Metanephros (tissue), 2 donors: Measurements from ENCODE around the gene RANGAP1. TPM values are rescaled to one million over a fixed set of nuclear protein-coding genes. Genes with fewer than 3 reads are reported as not detected.

ENCODE experiments used
- small RNA-seq: library from RNA; depleted of rRNA; stranded (forward); fragments of <200 nt; gene quantifications from one replicate; pipeline ENCODE3, GENCODE V24; 2014; ENCODE audit warnings: low replicate concordance
- total RNA-seq: library from RNA; depleted of rRNA; stranded (reverse); fragments of >200 nt; gene quantifications from one replicate; pipeline ENCODE4 v1.2.3, GENCODE V29; 2014

The RANGAP1 gene
- total RNA-seq = 34.8 TPM

GRCh38 chr22:41285820-41286638 lies at the start of gene RANGAP1:
Gene RANGAP1 (minus strand): TSS chr22:41286187. CDS start chr22:41281044, 5,143 bp downstream.

GRCh38 chr22:41301085-41302020 lies 15.4 kb upstream of the RANGAP1 start, which contains the start of gene ZC3H7B:
Gene ZC3H7B (plus strand): TSS chr22:41301525. CDS start chr22:41320661, 19,136 bp downstream.

DNA sequence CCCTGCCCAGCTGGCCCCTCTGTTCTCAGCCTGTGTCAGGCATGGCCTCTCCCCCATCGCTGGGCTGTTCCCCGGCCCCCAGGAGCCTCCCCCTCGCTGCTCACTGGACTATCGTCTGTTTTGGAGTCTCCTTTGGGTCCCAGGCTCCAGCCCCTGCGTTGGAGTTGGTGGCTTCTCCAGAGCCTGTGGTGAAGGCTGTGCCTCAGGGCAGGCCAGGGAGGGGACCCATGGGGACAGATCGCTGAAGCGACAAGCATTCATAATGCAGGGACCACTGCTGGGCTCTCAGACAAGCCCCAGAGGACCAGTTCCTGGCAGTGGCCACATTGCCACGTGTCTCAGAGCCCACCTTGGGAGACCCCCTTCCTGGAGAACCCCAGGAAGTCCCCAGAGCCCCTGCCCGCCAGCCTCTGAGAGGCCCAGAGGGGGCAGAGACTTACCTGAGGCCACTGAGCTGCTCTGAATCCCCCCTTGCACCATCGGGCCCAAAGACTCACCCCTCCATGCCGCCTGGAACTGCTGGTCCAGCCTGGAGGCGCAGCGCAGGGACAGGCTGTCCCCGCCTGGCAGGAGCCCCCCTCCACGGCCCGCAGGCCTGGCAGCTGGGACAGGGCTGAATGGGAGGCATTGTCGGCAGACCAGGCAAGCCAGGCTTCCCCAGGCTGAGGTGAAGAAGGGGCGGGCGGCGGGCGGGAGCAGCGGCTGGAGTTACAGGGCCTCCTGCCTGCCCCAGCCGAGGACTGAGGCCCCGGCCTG lies 45.4 kb downstream of the RANGAP1 start, which contains the start of gene CHADL:
TSS of gene CHADL (minus strand) at position 555 of the 756 bp plus-strand sequence. CDS start at position 505, 50 bp downstream.

DNA sequence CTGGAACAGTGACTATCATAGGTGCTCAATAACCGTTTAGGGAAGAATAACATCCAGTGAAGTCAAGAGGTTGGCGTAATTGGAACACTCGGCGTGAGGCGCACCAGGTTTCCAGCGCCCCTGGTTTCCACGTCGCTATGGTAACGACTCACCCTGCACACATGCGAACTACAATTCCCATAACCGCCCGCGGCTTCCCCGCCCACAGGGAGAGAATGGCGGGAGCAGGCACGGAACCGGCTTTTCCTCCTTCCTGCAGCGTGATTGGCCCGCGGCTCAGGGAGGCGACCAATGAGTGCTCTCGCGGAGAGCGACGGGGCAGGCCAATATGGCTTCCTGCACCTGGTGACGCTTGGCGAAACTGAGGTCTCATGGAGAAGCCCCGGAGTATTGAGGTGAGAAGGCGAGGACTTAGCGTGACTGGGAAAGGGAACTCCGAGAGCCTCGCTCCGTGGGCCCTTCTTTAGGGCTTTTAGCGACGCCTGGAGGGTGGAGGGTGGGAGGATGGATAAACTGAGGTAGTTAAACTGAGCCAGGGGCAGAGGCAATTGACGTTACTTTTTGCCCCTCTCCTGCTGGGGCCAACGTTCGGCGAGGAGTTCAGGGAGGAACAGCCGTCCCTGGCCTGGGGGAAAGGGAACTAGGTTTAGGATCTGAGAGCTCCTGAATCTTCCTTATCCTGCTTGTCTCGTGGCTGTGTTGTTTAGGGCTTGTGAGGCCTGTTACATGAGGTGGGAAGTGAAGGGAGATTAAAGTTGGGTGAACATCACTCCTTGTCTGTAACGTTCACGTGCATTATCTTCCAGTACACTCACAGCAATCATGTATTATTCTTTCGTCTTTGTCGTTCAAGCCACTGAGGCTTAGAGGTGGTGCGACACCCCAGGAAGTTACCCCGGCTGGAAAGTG lies 80.7 kb downstream of the RANGAP1 start, which contains the start of gene L3MBTL2:
TSS of gene L3MBTL2 (plus strand) at position 321 of the 909 bp plus-strand sequence. CDS start at position 372, 51 bp downstream.

Small RNA genes lying within 50 kb of the gene (small RNA-seq; reads per million reads assigned to genes)
- gene MIR6889 = not detected

Other genes with a start within 250 kb of the RANGAP1 start
- 157 TPM for gene EP300, start 193.6 kb downstream of the RANGAP1 start, total RNA-seq
- gene L3MBTL2, start 80.9 kb downstream of the RANGAP1 start, total RNA-seq = 22.2 TPM
- gene CHADL, start 45.3 kb downstream of the RANGAP1 start, total RNA-seq = 5.1 TPM
- gene ZC3H7B, start 15.3 kb upstream of the RANGAP1 start, total RNA-seq = 68.1 TPM
- 15.5 TPM for gene TEF, start 95.8 kb upstream of the RANGAP1 start, total RNA-seq
- gene TOB2, start 160.6 kb upstream of the RANGAP1 start, total RNA-seq = 41.9 TPM
- 32.8 TPM for gene PHF5A, start 182.5 kb upstream of the RANGAP1 start, total RNA-seq
- 138 TPM for gene ACO2, start 182.9 kb upstream of the RANGAP1 start, total RNA-seq